ENCODE results near the gene LGALS8.

- no peak for TF ChIP-seq CTCF (conservative IDR thresholded peaks at IDR 0.05; ENCODE audit: low read depth, low read length)
- no peak for TF ChIP-seq EZH2phosphoT487 (IDR thresholded peaks at IDR 0.05; ENCODE audit: borderline replicate concordance, low read length)
- TF ChIP-seq EZH2 (IDR thresholded peaks at IDR 0.05; ENCODE audit: low read length, unreplicated experiment) = no peak
Observed at GRCh38 chr1:236558081-236558480, 34.3 kb downstream of the LGALS8 start.
